SU-DHL-6 (cell line): ENCODE measurements around the gene POLE.

Experiments used
- CTCF ChIP-seq: fragments of 200-600 bp; sonication (generic); IDR thresholded peaks from one replicate; pipeline ENCODE4 v1.5.1; 2017; ENCODE audit warnings: antibody characterized with exemption, mild to moderate bottlenecking, low read length, moderate library complexity; ENCODE audit not compliant: insufficient read depth, poor library complexity, severe bottlenecking
- EZH2phosphoT487 ChIP-seq: fragments of 200-600 bp; sonication (generic), shearing (Covaris generic); conservative IDR thresholded peaks from 2 replicates; pipeline ENCODE4 v1.6.1; 2018; ENCODE audit warnings: mild to moderate bottlenecking, antibody characterized with exemption, low read length, moderate library complexity, mixed read lengths

GRCh38 chr12:132668191-132669088 lies 18.7 kb downstream of the POLE start:
- no peak for TF ChIP-seq CTCF
- no peak for TF ChIP-seq EZH2phosphoT487
